Thyroid gland (tissue), 4 donors: ENCODE data around the gene MYEOV.

Experiments
- POLR2A ChIP-seq, 2 donors: fragments of 450-650 bp; IDR thresholded peaks; one replicate each; pipeline ENCODE4 v1.6.1; 2017; ENCODE audit warnings: antibody characterized with exemption in 2 of 2, mild to moderate bottlenecking in 2 of 2, moderate library complexity in 1 of 2
- TF ChIP-seq, protein P1 (sequence below), 6 experiments: fragments of 200-600 bp in 3 of 6; fragments of 450-650 bp in 3 of 6; sonication (generic) in 3 of 6; IDR thresholded peaks; one replicate each; pipeline ENCODE4 v1.5.1; 2016 to 2019; ENCODE audit warnings: antibody characterized with exemption in 6 of 6, mild to moderate bottlenecking in 2 of 6, inconsistent platforms in 1 of 6, moderate library complexity in 1 of 6

DNA sequence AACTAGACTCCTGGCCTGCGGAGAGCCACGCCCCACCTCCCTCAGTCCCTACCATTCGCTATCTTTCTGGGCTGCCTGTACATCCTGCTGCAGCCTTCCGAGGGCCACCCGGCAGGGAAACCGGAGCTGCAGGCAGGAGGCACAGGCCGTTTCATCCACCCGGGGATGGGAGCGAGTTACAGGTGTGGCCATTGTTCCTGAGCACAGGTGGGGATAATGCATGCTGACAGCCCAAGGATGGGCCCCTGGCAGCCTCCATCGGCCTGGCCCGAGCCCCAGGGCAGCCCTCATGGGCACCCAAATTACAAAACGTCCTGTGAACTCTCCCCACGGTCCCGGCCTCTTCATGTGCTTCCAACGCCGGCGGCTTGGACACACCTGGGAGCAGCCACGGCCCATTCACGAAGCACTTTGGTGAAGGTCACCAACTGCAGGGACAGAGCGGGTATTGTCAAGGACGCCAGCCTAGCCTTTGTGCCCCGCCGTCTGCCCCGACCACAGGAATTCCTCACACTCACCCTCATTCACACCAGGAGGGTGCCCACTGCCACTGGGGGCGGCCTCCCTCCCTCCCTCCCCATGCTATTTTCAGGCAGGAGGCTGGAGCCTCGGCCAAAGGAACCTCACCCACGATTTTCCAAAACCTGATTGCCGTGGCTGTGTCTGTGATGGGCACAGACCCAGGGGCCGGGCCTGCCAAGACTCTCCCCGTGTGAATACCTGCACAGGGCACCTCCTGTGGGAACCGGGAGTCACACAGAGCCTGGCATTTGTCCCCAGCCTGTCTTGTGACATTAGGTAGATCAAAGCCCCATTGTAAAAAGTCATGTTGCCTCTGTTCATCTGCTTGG is 42.1 kb upstream of the MYEOV start:
- no peak for TF ChIP-seq POLR2A (IDR thresholded peaks at IDR 0.05)
- TF ChIP-seq, protein P1, sequence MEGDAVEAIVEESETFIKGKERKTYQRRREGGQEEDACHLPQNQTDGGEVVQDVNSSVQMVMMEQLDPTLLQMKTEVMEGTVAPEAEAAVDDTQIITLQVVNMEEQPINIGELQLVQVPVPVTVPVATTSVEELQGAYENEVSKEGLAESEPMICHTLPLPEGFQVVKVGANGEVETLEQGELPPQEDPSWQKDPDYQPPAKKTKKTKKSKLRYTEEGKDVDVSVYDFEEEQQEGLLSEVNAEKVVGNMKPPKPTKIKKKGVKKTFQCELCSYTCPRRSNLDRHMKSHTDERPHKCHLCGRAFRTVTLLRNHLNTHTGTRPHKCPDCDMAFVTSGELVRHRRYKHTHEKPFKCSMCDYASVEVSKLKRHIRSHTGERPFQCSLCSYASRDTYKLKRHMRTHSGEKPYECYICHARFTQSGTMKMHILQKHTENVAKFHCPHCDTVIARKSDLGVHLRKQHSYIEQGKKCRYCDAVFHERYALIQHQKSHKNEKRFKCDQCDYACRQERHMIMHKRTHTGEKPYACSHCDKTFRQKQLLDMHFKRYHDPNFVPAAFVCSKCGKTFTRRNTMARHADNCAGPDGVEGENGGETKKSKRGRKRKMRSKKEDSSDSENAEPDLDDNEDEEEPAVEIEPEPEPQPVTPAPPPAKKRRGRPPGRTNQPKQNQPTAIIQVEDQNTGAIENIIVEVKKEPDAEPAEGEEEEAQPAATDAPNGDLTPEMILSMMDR (IDR thresholded peaks at IDR 0.05): no peak
